Astrocyte (in vitro differentiated cells and primary cell): ENCODE results near the gene NIPSNAP3A. TPM values are rescaled to one million over a fixed set of nuclear protein-coding genes. Genes with fewer than 3 reads are reported as not detected.
A peak's percentile ranks its signal among the peaks of the same experiment; 100 is the strongest.

Experiments
- DNase-seq: peaks from one replicate; pipeline ENCODE4 v3.0.0-alpha.2; 2010; ENCODE audit warnings: low read depth
- FAIRE-seq: peaks from 2 replicates; lab custom pipeline; 2011; peaks lifted over from hg19 to GRCh38; lab: Jason Lieb, UNC
- H2AFZ ChIP-seq: 2 replicates; pipeline ENCODE4 v1.6.0; 2012; ENCODE audit warnings: low read depth, low read length, inconsistent platforms
- H3K27ac ChIP-seq: 2 replicates; pipeline ENCODE4 v1.5.1; 2011; ENCODE audit warnings: low read depth, low read length, inconsistent platforms
- H3K27me3 ChIP-seq: 2 replicates; pipeline ENCODE4 v1.6.0; 2011; ENCODE audit warnings: low read length, inconsistent platforms; ENCODE audit not compliant: insufficient read depth
- H3K36me3 ChIP-seq: 2 replicates; pipeline ENCODE4 v1.5.1; 2011; ENCODE audit warnings: low read length, inconsistent platforms; ENCODE audit not compliant: insufficient read depth
- H3K4me1 ChIP-seq: 2 replicates; pipeline ENCODE4 v1.5.1; 2011; ENCODE audit warnings: low read length, inconsistent platforms; ENCODE audit not compliant: insufficient read depth
- H3K4me2 ChIP-seq: 2 replicates; pipeline ENCODE4 v1.6.0; 2012; ENCODE audit warnings: low read length, inconsistent platforms
- H3K4me3 ChIP-seq: 2 replicates; pipeline ENCODE4 v1.5.1; 2011; ENCODE audit warnings: low read depth, mild to moderate bottlenecking, low read length, inconsistent platforms; ENCODE audit not compliant: insufficient read depth
- H3K79me2 ChIP-seq: 2 replicates; pipeline ENCODE4 v1.6.0; 2012; ENCODE audit warnings: mild to moderate bottlenecking, low read length, inconsistent platforms; ENCODE audit not compliant: insufficient read depth
- H3K9ac ChIP-seq: 2 replicates; pipeline ENCODE4 v1.6.0; 2012; ENCODE audit warnings: mild to moderate bottlenecking, low read length, inconsistent platforms
- H3K9me3 ChIP-seq: 2 replicates; pipeline ENCODE4 v1.5.1; 2012; ENCODE audit warnings: low read depth, mild to moderate bottlenecking, low read length, inconsistent platforms; ENCODE audit not compliant: insufficient read depth
- H4K20me1 ChIP-seq: 2 replicates; pipeline ENCODE4 v1.6.0; 2012; ENCODE audit warnings: low read length, inconsistent platforms; ENCODE audit not compliant: insufficient read depth
- H3K27ac Mint-ChIP-seq: one replicate; pipeline ENCODE4 v1.8.0; 2021; ENCODE audit warnings: mild to moderate bottlenecking, mixed read lengths; ENCODE audit not compliant: unreplicated experiment
- H3K27me3 Mint-ChIP-seq: one replicate; pipeline ENCODE4 v1.8.0; 2021; ENCODE audit warnings: low read depth, mixed read lengths; ENCODE audit not compliant: unreplicated experiment
- H3K36me3 Mint-ChIP-seq: one replicate; pipeline ENCODE4 v1.8.0; 2021; ENCODE audit warnings: low read depth, mixed read lengths; ENCODE audit not compliant: unreplicated experiment
- H3K4me1 Mint-ChIP-seq: one replicate; pipeline ENCODE4 v1.8.0; 2021; ENCODE audit warnings: low read depth, mixed read lengths; ENCODE audit not compliant: unreplicated experiment
- H3K4me3 Mint-ChIP-seq: one replicate; pipeline ENCODE4 v1.8.0; 2021; ENCODE audit warnings: mild to moderate bottlenecking, moderate library complexity, mixed read lengths; ENCODE audit not compliant: unreplicated experiment
- H3K9me3 Mint-ChIP-seq: one replicate; pipeline ENCODE4 v1.8.0; 2021; ENCODE audit warnings: mild to moderate bottlenecking, mixed read lengths; ENCODE audit not compliant: unreplicated experiment
- EZH2 ChIP-seq: IDR thresholded peaks from 2 replicates; pipeline ENCODE4 v1.6.1; 2012; ENCODE audit warnings: mild to moderate bottlenecking, low read length, inconsistent platforms; ENCODE audit not compliant: insufficient read depth
- total RNA-seq: library from RNA; stranded (reverse); gene quantifications from 2 replicates; pipeline ENCODE4 v1.2.1, GENCODE V29; 2021
- TF ChIP-seq, protein P1 (sequence below): IDR thresholded peaks from 2 replicates; pipeline ENCODE4 v1.5.1; 2011; ENCODE audit warnings: low read depth, mild to moderate bottlenecking, inconsistent platforms, low read length, moderate library complexity; ENCODE audit not compliant: insufficient read depth

The NIPSNAP3A gene
- total RNA-seq, 1 donor from 2014 or later: 25.9 TPM

DNA sequence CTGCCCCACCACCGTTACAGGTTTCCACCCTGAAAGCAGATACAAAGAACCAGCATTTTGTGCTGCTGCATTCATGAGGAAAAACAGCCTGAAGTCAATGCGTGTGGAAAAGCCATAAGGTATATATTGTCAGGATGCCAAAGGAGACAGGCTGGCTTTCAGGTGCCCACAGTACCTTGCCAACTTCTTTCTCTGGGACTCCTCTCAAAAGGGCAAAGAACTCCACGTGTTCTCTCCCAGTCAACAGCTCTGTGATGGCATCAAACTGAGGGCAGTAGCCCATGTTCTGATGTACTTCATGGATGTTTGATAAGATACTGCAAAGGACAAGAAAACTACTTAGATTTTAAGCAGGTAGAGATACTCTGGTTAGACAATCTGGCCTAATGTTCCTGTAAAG lies 40.8 kb downstream of the NIPSNAP3A start:
- TF ChIP-seq, protein P1, sequence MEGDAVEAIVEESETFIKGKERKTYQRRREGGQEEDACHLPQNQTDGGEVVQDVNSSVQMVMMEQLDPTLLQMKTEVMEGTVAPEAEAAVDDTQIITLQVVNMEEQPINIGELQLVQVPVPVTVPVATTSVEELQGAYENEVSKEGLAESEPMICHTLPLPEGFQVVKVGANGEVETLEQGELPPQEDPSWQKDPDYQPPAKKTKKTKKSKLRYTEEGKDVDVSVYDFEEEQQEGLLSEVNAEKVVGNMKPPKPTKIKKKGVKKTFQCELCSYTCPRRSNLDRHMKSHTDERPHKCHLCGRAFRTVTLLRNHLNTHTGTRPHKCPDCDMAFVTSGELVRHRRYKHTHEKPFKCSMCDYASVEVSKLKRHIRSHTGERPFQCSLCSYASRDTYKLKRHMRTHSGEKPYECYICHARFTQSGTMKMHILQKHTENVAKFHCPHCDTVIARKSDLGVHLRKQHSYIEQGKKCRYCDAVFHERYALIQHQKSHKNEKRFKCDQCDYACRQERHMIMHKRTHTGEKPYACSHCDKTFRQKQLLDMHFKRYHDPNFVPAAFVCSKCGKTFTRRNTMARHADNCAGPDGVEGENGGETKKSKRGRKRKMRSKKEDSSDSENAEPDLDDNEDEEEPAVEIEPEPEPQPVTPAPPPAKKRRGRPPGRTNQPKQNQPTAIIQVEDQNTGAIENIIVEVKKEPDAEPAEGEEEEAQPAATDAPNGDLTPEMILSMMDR: no peak
- no peak for TF ChIP-seq EZH2
- H3K27me3 ChIP-seq: no peaks in the 10 kb centered on the region
- Mint-ChIP-seq H3K36me3 (peaks cover 40% of the 10 kb centered on the region), H3K27me3 (no peaks in the 10 kb centered on the region), H3K4me3 (no peak overlapping the region), H3K27ac (peak overlapping the region; percentile 72), H3K9me3 (no peaks in the 10 kb centered on the region), H3K4me1 (peaks cover 3% of the 10 kb centered on the region)
- no peak overlapping the region for H3K4me2 ChIP-seq
- peaks cover 7% of the 10 kb centered on the region for H3K4me1 ChIP-seq
- no peak for DNase-seq
- no peaks in the 10 kb centered on the region for H3K79me2 ChIP-seq
- H3K9ac ChIP-seq: no peak overlapping the region
- H3K36me3 ChIP-seq: peaks cover 69% of the 10 kb centered on the region
- H2AFZ ChIP-seq: no peak overlapping the region
- no peaks in the 10 kb centered on the region for H3K9me3 ChIP-seq
- H3K27ac ChIP-seq: no peak overlapping the region
- H4K20me1 ChIP-seq: peaks cover 5% of the 10 kb centered on the region
- FAIRE-seq: no peak
- H3K4me3 ChIP-seq: no peak overlapping the region

DNA sequence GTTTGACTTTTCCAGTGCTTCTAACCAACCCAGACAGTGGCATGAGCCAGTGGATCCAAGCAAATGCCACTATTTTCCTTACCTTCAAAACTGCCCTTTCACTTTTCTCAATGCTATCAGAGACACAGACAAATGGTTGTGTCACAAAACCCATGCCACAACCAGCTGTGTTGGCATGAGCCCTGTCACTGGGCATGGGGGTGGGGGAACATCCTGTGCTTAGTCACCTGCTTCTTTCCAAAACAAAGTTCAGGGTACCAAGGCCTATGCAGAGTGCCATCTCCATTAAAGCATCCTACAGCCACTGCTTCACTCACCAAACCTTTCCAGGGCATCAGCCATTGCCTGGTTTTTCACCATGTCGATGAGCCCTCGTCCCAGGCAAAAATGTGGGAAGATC lies 46.6 kb downstream of the NIPSNAP3A start:
- Histone ChIP-seq H3K79me2 (no peaks in the 10 kb centered on the region), H3K4me3 (no peak overlapping the region), H4K20me1 (peaks cover 5% of the 10 kb centered on the region), H3K4me1 (peaks cover 7% of the 10 kb centered on the region), H2AFZ (no peak overlapping the region), H3K27me3 (no peaks in the 10 kb centered on the region), H3K9me3 (no peaks in the 10 kb centered on the region), H3K27ac (no peak overlapping the region), H3K36me3 (peaks cover 62% of the 10 kb centered on the region), H3K9ac (no peak overlapping the region), H3K4me2 (no peak overlapping the region)
- FAIRE-seq (no peak), DNase-seq (no peak)
- Mint-ChIP-seq H3K4me3 (no peak overlapping the region), H3K4me1 (peaks cover 5% of the 10 kb centered on the region), H3K9me3 (no peaks in the 10 kb centered on the region), H3K36me3 (peaks cover 43% of the 10 kb centered on the region), H3K27ac (peak overlapping the region; percentile 35), H3K27me3 (no peaks in the 10 kb centered on the region)
- TF ChIP-seq, protein P1: no peak
- no peak for TF ChIP-seq EZH2

DNA sequence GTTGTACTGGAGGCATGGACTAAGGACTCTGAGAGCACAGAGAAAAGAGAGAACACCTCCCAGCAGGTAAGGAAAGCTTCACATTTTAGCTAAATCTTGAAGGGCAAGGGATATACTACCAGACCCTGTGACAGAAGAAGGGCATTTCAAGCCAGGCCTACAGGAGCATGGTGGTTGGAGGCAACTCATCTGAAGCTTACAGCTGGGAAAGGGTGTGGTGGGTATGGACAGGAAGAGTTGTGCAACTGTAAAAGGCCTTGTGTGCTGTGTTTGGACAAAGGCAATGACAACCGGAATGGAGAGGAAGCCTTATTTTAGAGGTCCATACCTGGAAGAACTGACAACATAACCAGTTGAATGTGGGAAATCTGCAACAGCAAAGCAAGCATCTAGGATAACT lies 47.6 kb downstream of the NIPSNAP3A start:
- Histone ChIP-seq H3K79me2 (no peaks in the 10 kb centered on the region), H3K9me3 (no peaks in the 10 kb centered on the region), H3K36me3 (peaks cover 58% of the 10 kb centered on the region), H3K27ac (no peak overlapping the region), H3K9ac (no peak overlapping the region), H3K4me2 (no peak overlapping the region), H3K4me3 (no peak overlapping the region), H2AFZ (no peak overlapping the region), H4K20me1 (peaks cover 5% of the 10 kb centered on the region), H3K27me3 (no peaks in the 10 kb centered on the region), H3K4me1 (peaks cover 7% of the 10 kb centered on the region)
- Mint-ChIP-seq H3K27me3 (no peaks in the 10 kb centered on the region), H3K9me3 (no peaks in the 10 kb centered on the region), H3K4me1 (peaks cover 5% of the 10 kb centered on the region), H3K27ac (no peak overlapping the region), H3K36me3 (peaks cover 38% of the 10 kb centered on the region), H3K4me3 (no peak overlapping the region)
- FAIRE-seq (no peak), DNase-seq (no peak)
- TF ChIP-seq, protein P1: no peak
- no peak for TF ChIP-seq EZH2
